ENCODE data around the gene R3HDM4. TPM values are rescaled to one million over a fixed set of nuclear protein-coding genes. Genes with fewer than 3 reads are reported as not detected.

Gene R3HDM4
- total RNA-seq, 4 donors from 2014 or later, result 5.3 to 38.2 (median 21.2) TPM

GRCh38 chr19:884420-885211 is 28.4 kb downstream of the R3HDM4 start:
- H3K4me3 ChIP-seq, result no peak overlapping the region
- H3K27ac ChIP-seq, result no peak overlapping the region
- no peaks in the 10 kb centered on the region for H3K27me3 ChIP-seq
- H3K36me3 ChIP-seq, result no peaks in the 10 kb centered on the region
- no peaks in the 10 kb centered on the region for H3K9me3 ChIP-seq
- no peaks in the 10 kb centered on the region for H3K4me1 ChIP-seq
- no peak for DNase-seq
- intact Hi-C loops (cut with DNase I; ENCODE audit: low total_unique reads), result no loop called here
- TF ChIP-seq POLR2A (IDR thresholded peaks at IDR 0.05), result no peak
- no peak for TF ChIP-seq CTCF (IDR thresholded peaks at IDR 0.05)

GRCh38 chr19:883661-884211 is 29.3 kb downstream of the R3HDM4 start:
- intact Hi-C loops (cut with DNase I; ENCODE audit: low total_unique reads), result no loop called here
- no peaks in the 10 kb centered on the region for H3K27me3 ChIP-seq
- no peaks in the 10 kb centered on the region for H3K9me3 ChIP-seq
- H3K36me3 ChIP-seq, result no peaks in the 10 kb centered on the region
- no peak for DNase-seq
- H3K27ac ChIP-seq, result no peak overlapping the region
- no peak overlapping the region for H3K4me3 ChIP-seq
- H3K4me1 ChIP-seq, result no peaks in the 10 kb centered on the region
- TF ChIP-seq CTCF (IDR thresholded peaks at IDR 0.05), result no peak
- TF ChIP-seq POLR2A (IDR thresholded peaks at IDR 0.05), result no peak

- no peaks in the 10 kb centered on the region for H3K27me3 ChIP-seq
- DNase-seq, result no peak
- H3K4me3 ChIP-seq, result no peak overlapping the region
- no peaks in the 10 kb centered on the region for H3K9me3 ChIP-seq
- intact Hi-C loops (cut with DNase I; ENCODE audit: low total_unique reads), result no loop called here
- H3K27ac ChIP-seq, result no peak overlapping the region
- TF ChIP-seq CTCF (IDR thresholded peaks at IDR 0.05), result no peak
- TF ChIP-seq POLR2A (IDR thresholded peaks at IDR 0.05), result no peak
- no peaks in the 10 kb centered on the region for H3K36me3 ChIP-seq
- no peaks in the 10 kb centered on the region for H3K4me1 ChIP-seq
Measured at GRCh38 chr19:882871-883497, 30.0 kb downstream of the R3HDM4 start.

GRCh38 chr19:881385-882071 is 31.5 kb downstream of the R3HDM4 start:
- H3K36me3 ChIP-seq, result no peaks in the 10 kb centered on the region

More at GRCh38 chr19:881385-882071, 31.5 kb downstream of the R3HDM4 start:
- no peaks in the 10 kb centered on the region for H3K27me3 ChIP-seq
- H3K4me3 ChIP-seq, result no peak overlapping the region
- intact Hi-C loops (cut with DNase I; ENCODE audit: low total_unique reads), result no loop called here
- TF ChIP-seq CTCF (IDR thresholded peaks at IDR 0.05), result no peak
- no peak for TF ChIP-seq POLR2A (IDR thresholded peaks at IDR 0.05)
- no peaks in the 10 kb centered on the region for H3K4me1 ChIP-seq
- DNase-seq, result no peak
- H3K9me3 ChIP-seq, result no peaks in the 10 kb centered on the region
- no peak overlapping the region for H3K27ac ChIP-seq
